Measurements from ENCODE around the gene CDC45. TPM values are rescaled to one million over a fixed set of nuclear protein-coding genes. Genes with fewer than 3 reads are reported as not detected.

CDC45 gene
- total RNA-seq, 4 donors from 2014 or later = 0.27 TPM; not detected in 3

GRCh38 chr22:19450363-19451175, 29.2 kb upstream of the CDC45 start:
- in situ Hi-C loops (cut with MboI; ENCODE audit: low sequenced_read_pairs in 4 of 4) (loop anchor here in 1 of 4 donors (25.0 kb wide), 1 partner anchor 263 kb away; the partner anchor contains the start of gene SLC25A1), intact Hi-C loops (cut with DNase I; ENCODE audit: low total_unique reads) (no loop called here)
- Histone ChIP-seq H3K4me3 (no peak overlapping the region), H3K36me3 (peaks cover 0 to 54% of the 10 kb centered on the region in 2 donors), H3K27ac (peak overlapping the region in 3 of 4 donors; percentile 91 to 100 (median 98)), H3K27me3 (no peaks in the 10 kb centered on the region), H3K4me1 (peaks cover 21 to 26% of the 10 kb centered on the region in 2 donors), H3K9me3 (no peaks in the 10 kb centered on the region)
- TF ChIP-seq POLR2A (IDR thresholded peaks at IDR 0.05) (no peak), CTCF (IDR thresholded peaks at IDR 0.05 in 4 of 5, conservative IDR thresholded peaks at IDR 0.05 in 1 of 5) (no peak)
- DNase-seq = no peak
- no peak for ATAC-seq

- no peak overlapping the region for H3K4me3 ChIP-seq
- DNase-seq (no peak), ATAC-seq (no peak)
- H3K4me1 ChIP-seq = peaks cover 12 to 16% of the 10 kb centered on the region in 2 donors
- H3K27ac ChIP-seq = no peak overlapping the region
- in situ Hi-C loops (cut with MboI; ENCODE audit: low sequenced_read_pairs in 4 of 4) (loop anchor here in 1 of 4 donors (25.0 kb wide), 1 partner anchor 264 kb away; the partner anchor contains the start of gene SLC25A1), intact Hi-C loops (cut with DNase I; ENCODE audit: low total_unique reads) (no loop called here)
- no peaks in the 10 kb centered on the region for H3K9me3 ChIP-seq
- TF ChIP-seq POLR2A (IDR thresholded peaks at IDR 0.05) (no peak), CTCF (IDR thresholded peaks at IDR 0.05 in 4 of 5, conservative IDR thresholded peaks at IDR 0.05 in 1 of 5) (no peak)
- H3K27me3 ChIP-seq = no peaks in the 10 kb centered on the region
- peaks cover 0 to 64% of the 10 kb centered on the region in 2 donors for H3K36me3 ChIP-seq
Measured at GRCh38 chr22:19451570-19451969, 28.1 kb upstream of the CDC45 start.

GRCh38 chr22:19453718-19454117, 26.0 kb upstream of the CDC45 start:
- Histone ChIP-seq H3K27me3 (no peaks in the 10 kb centered on the region), H3K27ac (no peak overlapping the region), H3K9me3 (no peaks in the 10 kb centered on the region), H3K36me3 (peaks cover 0 to 86% of the 10 kb centered on the region in 2 donors), H3K4me1 (peaks cover under 1 to 4% of the 10 kb centered on the region in 2 donors), H3K4me3 (no peak overlapping the region)
- no peak for DNase-seq
- ATAC-seq = no peak
- in situ Hi-C loops (cut with MboI; ENCODE audit: low sequenced_read_pairs in 4 of 4) (loop anchor here in 1 of 4 donors (25.0 kb wide), 1 partner anchor 266 kb away; the partner anchor contains the start of gene SLC25A1), intact Hi-C loops (cut with DNase I; ENCODE audit: low total_unique reads) (no loop called here)
- no peak for TF ChIP-seq CTCF (IDR thresholded peaks at IDR 0.05 in 4 of 5, conservative IDR thresholded peaks at IDR 0.05 in 1 of 5)
- no peak for TF ChIP-seq POLR2A (IDR thresholded peaks at IDR 0.05)

GRCh38 chr22:19454156-19454555, 25.6 kb upstream of the CDC45 start:
- in situ Hi-C loops (cut with MboI; ENCODE audit: low sequenced_read_pairs in 4 of 4) = loop anchor here in 1 of 4 donors (25.0 kb wide), 1 partner anchor 267 kb away; the partner anchor contains the start of gene SLC25A1
- no peak for TF ChIP-seq POLR2A (IDR thresholded peaks at IDR 0.05)
- TF ChIP-seq CTCF (IDR thresholded peaks at IDR 0.05 in 4 of 5, conservative IDR thresholded peaks at IDR 0.05 in 1 of 5) = no peak

More at GRCh38 chr22:19454156-19454555, 25.6 kb upstream of the CDC45 start:
- DNase-seq = no peak
- intact Hi-C loops (cut with DNase I; ENCODE audit: low total_unique reads) = no loop called here
- ATAC-seq = no peak
- no peaks in the 10 kb centered on the region for H3K9me3 ChIP-seq
- peaks cover 0 to 90% of the 10 kb centered on the region in 2 donors for H3K36me3 ChIP-seq
- H3K27ac ChIP-seq = no peak overlapping the region
- no peaks in the 10 kb centered on the region for H3K27me3 ChIP-seq
- H3K4me1 ChIP-seq = peaks cover 0 to 3% of the 10 kb centered on the region in 2 donors
- no peak overlapping the region for H3K4me3 ChIP-seq
